ENCODE results near the gene ADNP. TPM values are rescaled to one million over a fixed set of nuclear protein-coding genes. Genes with fewer than 3 reads are reported as not detected.

The ADNP gene
- total and polyA plus RNA-seq, 2 donors (not counting 1 experiment from before 2014, with no cell fraction given): 20.4 to 94.8 TPM

- no peak for DNase-seq
- Histone ChIP-seq H3K36me3 (replicated peaks in 1 of 2; ENCODE audit: control extremely low read depth in 1 of 2, control insufficient read depth in 1 of 2, extremely low read depth in 1 of 2, insufficient read depth in 2 of 2, low read length in 1 of 2) (peaks cover 0 to 45% of the 10 kb centered on the region in 2 experiments), H3K4me2 (replicated peaks; ENCODE audit: low read depth, low read length, poor library complexity, severe bottlenecking) (peak overlapping the region; percentile 23), H3K4me1 (ENCODE audit: control insufficient read depth in 2 of 2, insufficient read depth in 2 of 2, low read length in 2 of 2) (peaks cover 5 to 16% of the 10 kb centered on the region in 2 donors), H4K20me1 (ENCODE audit: control insufficient read depth, insufficient read depth, low read length, poor library complexity, severe bottlenecking) (peaks cover 76% of the 10 kb centered on the region), H3K79me2 (ENCODE audit: control insufficient read depth, insufficient read depth, low read length) (peaks cover 80% of the 10 kb centered on the region), H3K27ac (ENCODE audit: low read length in 2 of 2) (no peak overlapping the region), H3K9ac (ENCODE audit: low read length) (no peak overlapping the region), H3K27me3 (replicated peaks in 1 of 4; ENCODE audit: control extremely low read depth in 1 of 4, control insufficient read depth in 3 of 4, insufficient read depth in 4 of 4, low read length in 3 of 4) (no peaks in the 10 kb centered on the region), H3K4me3 (ENCODE audit: control extremely low read depth in 1 of 5, extremely low read depth in 1 of 5, insufficient read depth in 1 of 5, low read depth in 2 of 5, low read length in 4 of 5) (no peak overlapping the region), H3K9me3 (ENCODE audit: control extremely low read depth in 1 of 3, control insufficient read depth in 2 of 3, insufficient read depth in 1 of 3, low read length in 2 of 3) (no peaks in the 10 kb centered on the region), H2AFZ (ENCODE audit: insufficient read depth, low read depth, low read length, poor library complexity, severe bottlenecking) (no peak overlapping the region)
- WGBS (ENCODE audit: insufficient coverage): 53% methylated on average over 10 of the region's 10 CpGs
- Mint-ChIP-seq H3K27me3 (no peaks in the 10 kb centered on the region), H3K4me3 (peak overlapping the region; percentile 46), H3K9me3 (ENCODE audit: insufficient read depth) (no peaks in the 10 kb centered on the region), H3K4me1 (peaks cover 20% of the 10 kb centered on the region), H3K27ac (peak overlapping the region; percentile 62)
- POLR2A ChIA-PET: no interaction called here
- no peak for TF ChIP-seq CTCF (IDR thresholded peaks at IDR 0.05)
- TF ChIP-seq EZH2 (IDR thresholded peaks at IDR 0.05; ENCODE audit: borderline replicate concordance, insufficient read depth, low read depth, low read length, poor library complexity, severe bottlenecking): no peak
- CTCF ChIA-PET: interaction anchor here (0.5 kb wide), 1 partner anchor 142 kb away, joined by 4 read pairs; no protein-coding TSS in a partner anchor
- ATAC-seq (ENCODE audit: low read depth): no peak
- intact Hi-C loops (cut with micrococcal nuclease): no loop called here
Observed at GRCh38 chr20:50859161-50859560, 72.1 kb downstream of the ADNP start.

- H3K9ac ChIP-seq (ENCODE audit: low read length): no peak overlapping the region
- H3K36me3 ChIP-seq (replicated peaks in 1 of 2; ENCODE audit: control extremely low read depth in 1 of 2, control insufficient read depth in 1 of 2, extremely low read depth in 1 of 2, insufficient read depth in 2 of 2, low read length in 1 of 2): peaks cover 0 to 43% of the 10 kb centered on the region in 2 experiments
- Mint-ChIP-seq H3K27ac (no peak overlapping the region), H3K4me1 (peaks cover 20% of the 10 kb centered on the region), H3K9me3 (ENCODE audit: insufficient read depth) (no peaks in the 10 kb centered on the region), H3K4me3 (no peak overlapping the region), H3K27me3 (no peaks in the 10 kb centered on the region)
- peaks cover 77% of the 10 kb centered on the region for H3K79me2 ChIP-seq (ENCODE audit: control insufficient read depth, insufficient read depth, low read length)
- intact Hi-C loops (cut with micrococcal nuclease): no loop called here
- ChIA-PET CTCF (no interaction called here), POLR2A (interaction anchor here (0.7 kb wide), 1 partner anchor 31 kb away, joined by 3 read pairs; no protein-coding TSS in a partner anchor)
- peaks cover 5 to 16% of the 10 kb centered on the region in 2 donors for H3K4me1 ChIP-seq (ENCODE audit: control insufficient read depth in 2 of 2, insufficient read depth in 2 of 2, low read length in 2 of 2)
- H4K20me1 ChIP-seq (ENCODE audit: control insufficient read depth, insufficient read depth, low read length, poor library complexity, severe bottlenecking): peaks cover 76% of the 10 kb centered on the region
- no peaks in the 10 kb centered on the region for H3K9me3 ChIP-seq (ENCODE audit: control extremely low read depth in 1 of 3, control insufficient read depth in 2 of 3, insufficient read depth in 1 of 3, low read length in 2 of 3)
- no peak overlapping the region for H3K27ac ChIP-seq (ENCODE audit: low read length in 2 of 2)
- TF ChIP-seq CTCF (IDR thresholded peaks at IDR 0.05) (no peak), EZH2 (IDR thresholded peaks at IDR 0.05; ENCODE audit: borderline replicate concordance, insufficient read depth, low read depth, low read length, poor library complexity, severe bottlenecking) (no peak)
- ATAC-seq (ENCODE audit: low read depth): no peak
- H3K4me3 ChIP-seq (ENCODE audit: control extremely low read depth in 1 of 5, extremely low read depth in 1 of 5, insufficient read depth in 1 of 5, low read depth in 2 of 5, low read length in 4 of 5): no peak overlapping the region
- no peak for DNase-seq
- no peak overlapping the region for H2AFZ ChIP-seq (ENCODE audit: insufficient read depth, low read depth, low read length, poor library complexity, severe bottlenecking)
- no CpG with 5 or more reads among the region's 5 CpGs for WGBS (ENCODE audit: insufficient coverage)
- H3K27me3 ChIP-seq (replicated peaks in 1 of 4; ENCODE audit: control extremely low read depth in 1 of 4, control insufficient read depth in 3 of 4, insufficient read depth in 4 of 4, low read length in 3 of 4): no peaks in the 10 kb centered on the region
- H3K4me2 ChIP-seq (replicated peaks; ENCODE audit: low read depth, low read length, poor library complexity, severe bottlenecking): no peak overlapping the region
Observed at GRCh38 chr20:50858525-50858924, 72.7 kb downstream of the ADNP start.

Measured in B cell (primary cell).